WTC11 (cell line): ENCODE measurements around the gene SREBF2. TPM values are rescaled to one million over a fixed set of nuclear protein-coding genes. Genes with fewer than 3 reads are reported as not detected.

Experiments
- ATAC-seq: fragments of 200-7000 bp; cut with Tn5 transposase; 2 replicates; pipeline ENCODE4 v1.10.0; 2021; ENCODE audit warnings: mild to moderate bottlenecking, moderate library complexity
- CTCF ChIA-PET: fragments of 300-600 bp; sonication (Branson Sonifier 250); formaldehyde crosslinking; loops from one replicate; lab custom pipeline; 2021; ENCODE audit warnings: antibody characterized with exemption; lab: Charles Lee
- POLR2A ChIA-PET: fragments of 350-600 bp; sonication (Branson Sonifier 250); formaldehyde crosslinking; loops from one replicate; lab custom pipeline; 2021; ENCODE audit warnings: antibody characterized with exemption; lab: Charles Lee
- DNase-seq: peaks from one replicate; pipeline ENCODE4 v3.0.0; 2021; ENCODE audit warnings: low spot score
- H3K27ac Mint-ChIP-seq: 2 replicates; pipeline ENCODE4 v1.8.0; 2021; ENCODE audit warnings: mixed read lengths
- H3K27me3 Mint-ChIP-seq: 2 replicates; pipeline ENCODE4 v1.8.0; 2021; ENCODE audit warnings: low read depth, mild to moderate bottlenecking, moderate library complexity, mixed read lengths
- H3K36me3 Mint-ChIP-seq: 2 replicates; pipeline ENCODE4 v1.8.0; 2021; ENCODE audit warnings: mixed read lengths
- H3K4me1 Mint-ChIP-seq: 2 replicates; pipeline ENCODE4 v1.8.0; 2022; ENCODE audit warnings: mixed read lengths
- H3K4me3 Mint-ChIP-seq: 2 replicates; pipeline ENCODE4 v1.8.0; 2021; ENCODE audit warnings: mild to moderate bottlenecking, moderate library complexity, mixed read lengths
- H3K9me3 Mint-ChIP-seq: 2 replicates; pipeline ENCODE4 v1.8.0; 2021; ENCODE audit warnings: mixed read lengths
- AR ChIP-seq: fragments of 250-450 bp; sonication (Bioruptor Pico); IDR thresholded peaks from 2 replicates; pipeline ENCODE4 v1.9.0; 2021; ENCODE audit warnings: mild to moderate bottlenecking
- CBFB ChIP-seq: sonication (generic); formaldehyde crosslinking; IDR thresholded peaks from 2 replicates; pipeline ENCODE4 v1.8.1; 2022; ENCODE audit warnings: mild to moderate bottlenecking, low read depth, missing genetic modification reagents
- CDX4 ChIP-seq: fragments of 250-450 bp; sonication (Bioruptor Pico); IDR thresholded peaks from 2 replicates; pipeline ENCODE4 v1.9.0; 2021; ENCODE audit warnings: moderate library complexity, mild to moderate bottlenecking, inconsistent platforms, borderline replicate concordance
- ERG ChIP-seq: fragments of 250-450 bp; sonication (Bioruptor Pico); IDR thresholded peaks from 2 replicates; pipeline ENCODE4 v1.8.0; 2021; ENCODE audit warnings: mild to moderate bottlenecking
- ESRRA ChIP-seq: sonication (generic); formaldehyde crosslinking; IDR thresholded peaks from 2 replicates; pipeline ENCODE4 v1.8.1; 2022; ENCODE audit warnings: mild to moderate bottlenecking, missing genetic modification reagents, borderline replicate concordance
- IRF2 ChIP-seq: sonication (generic); formaldehyde crosslinking; IDR thresholded peaks from 2 replicates; pipeline ENCODE4 v1.8.0; 2022; ENCODE audit warnings: low read depth, missing genetic modification reagents, borderline replicate concordance
- JUN ChIP-seq: sonication (generic); formaldehyde crosslinking; IDR thresholded peaks from 2 replicates; pipeline ENCODE4 v1.8.0; 2023; ENCODE audit warnings: mild to moderate bottlenecking, missing genetic modification reagents
- KAT7 ChIP-seq: sonication (generic); formaldehyde crosslinking; IDR thresholded peaks from 2 replicates; pipeline ENCODE4 v1.8.1; 2023; ENCODE audit warnings: missing genetic modification reagents, mild to moderate bottlenecking, borderline replicate concordance
- MYBL2 ChIP-seq: sonication (generic); formaldehyde crosslinking; IDR thresholded peaks from 2 replicates; pipeline ENCODE4 v1.8.1; 2023; ENCODE audit warnings: mild to moderate bottlenecking, moderate library complexity, missing genetic modification reagents
- SMAD3 ChIP-seq: sonication (generic); formaldehyde crosslinking; IDR thresholded peaks from 2 replicates; pipeline ENCODE4 v1.8.0; 2022; ENCODE audit warnings: missing genetic modification reagents, mild to moderate bottlenecking, borderline replicate concordance
- SP1 ChIP-seq: sonication (generic); formaldehyde crosslinking; conservative IDR thresholded peaks from 2 replicates; pipeline ENCODE4 v1.8.1; 2022; ENCODE audit warnings: missing genetic modification reagents
- STAT6 ChIP-seq: sonication (generic); formaldehyde crosslinking; conservative IDR thresholded peaks from 2 replicates; pipeline ENCODE4 v1.8.1; 2023; ENCODE audit warnings: mild to moderate bottlenecking, low read depth, missing genetic modification reagents, moderate library complexity
- TEAD4 ChIP-seq: sonication (generic); formaldehyde crosslinking; IDR thresholded peaks from 2 replicates; pipeline ENCODE4 v1.8.0; 2022; ENCODE audit warnings: mild to moderate bottlenecking, missing genetic modification reagents
- ZNF219 ChIP-seq: sonication (generic); formaldehyde crosslinking; IDR thresholded peaks from 2 replicates; pipeline ENCODE4 v1.8.0; 2023; ENCODE audit warnings: missing genetic modification reagents, mild to moderate bottlenecking, borderline replicate concordance
- ZNF317 ChIP-seq: sonication (generic); formaldehyde crosslinking; IDR thresholded peaks from 2 replicates; pipeline ENCODE4 v1.8.1; 2023; ENCODE audit warnings: low read depth, mild to moderate bottlenecking, moderate library complexity, missing genetic modification reagents, borderline replicate concordance
- ZNF396 ChIP-seq: fragments of 250-450 bp; sonication (Bioruptor Pico); IDR thresholded peaks from 2 replicates; pipeline ENCODE4 v1.8.0; 2021; ENCODE audit warnings: mild to moderate bottlenecking, moderate library complexity, borderline replicate concordance
- ZNF416 ChIP-seq: fragments of 250-450 bp; sonication (Bioruptor Pico); IDR thresholded peaks from 2 replicates; pipeline ENCODE4 v1.9.0; 2021; ENCODE audit warnings: mild to moderate bottlenecking, inconsistent platforms
- ZNF423 ChIP-seq: fragments of 250-450 bp; sonication (Bioruptor Pico); IDR thresholded peaks from 2 replicates; pipeline ENCODE4 v2.1.2; 2022; ENCODE audit warnings: mild to moderate bottlenecking, moderate library complexity
- total RNA-seq: library from RNA; stranded (reverse); gene quantifications from 3 replicates; pipeline ENCODE4 v1.2.3, GENCODE V29; 2021
- TF ChIP-seq, protein P1 (sequence below): fragments of 250-450 bp; sonication (Bioruptor Pico); IDR thresholded peaks from 2 replicates; pipeline ENCODE4 v1.9.0; 2021; ENCODE audit warnings: mild to moderate bottlenecking
- TF ChIP-seq, protein P2 (sequence below): fragments of 250-450 bp; sonication (Bioruptor Pico); IDR thresholded peaks from 2 replicates; pipeline ENCODE4 v1.9.0; 2021; ENCODE audit warnings: mild to moderate bottlenecking, borderline replicate concordance

SREBF2 gene
- total RNA-seq, 1 experiment from 2014 or later = 151 TPM

- TF ChIP-seq TEAD4 = no peak
- TF ChIP-seq ZNF396 (CRISPR knock-in tag) = no peak
- TF ChIP-seq STAT6 (CRISPR knock-in tag) = no peak
- no peak for TF ChIP-seq KAT7 (CRISPR knock-in tag)
- no peak for TF ChIP-seq JUN
- TF ChIP-seq CDX4 = no peak
- TF ChIP-seq IRF2 (CRISPR knock-in tag) = no peak
- no peak for TF ChIP-seq MYBL2 (CRISPR knock-in tag)
- no peak for TF ChIP-seq ZNF423 (CRISPR knock-in tag)
- TF ChIP-seq CBFB (CRISPR knock-in tag) = no peak
- TF ChIP-seq ZNF219 (CRISPR knock-in tag) = no peak
- TF ChIP-seq ERG (CRISPR knock-in tag) = no peak
- TF ChIP-seq SP1 (CRISPR knock-in tag) = no peak
- TF ChIP-seq, all 79 proteins: peak for 0
These were observed 3.6 kb downstream of the SREBF2 start (continued) for GRCh38 chr22:41836551-41836950.

DNA sequence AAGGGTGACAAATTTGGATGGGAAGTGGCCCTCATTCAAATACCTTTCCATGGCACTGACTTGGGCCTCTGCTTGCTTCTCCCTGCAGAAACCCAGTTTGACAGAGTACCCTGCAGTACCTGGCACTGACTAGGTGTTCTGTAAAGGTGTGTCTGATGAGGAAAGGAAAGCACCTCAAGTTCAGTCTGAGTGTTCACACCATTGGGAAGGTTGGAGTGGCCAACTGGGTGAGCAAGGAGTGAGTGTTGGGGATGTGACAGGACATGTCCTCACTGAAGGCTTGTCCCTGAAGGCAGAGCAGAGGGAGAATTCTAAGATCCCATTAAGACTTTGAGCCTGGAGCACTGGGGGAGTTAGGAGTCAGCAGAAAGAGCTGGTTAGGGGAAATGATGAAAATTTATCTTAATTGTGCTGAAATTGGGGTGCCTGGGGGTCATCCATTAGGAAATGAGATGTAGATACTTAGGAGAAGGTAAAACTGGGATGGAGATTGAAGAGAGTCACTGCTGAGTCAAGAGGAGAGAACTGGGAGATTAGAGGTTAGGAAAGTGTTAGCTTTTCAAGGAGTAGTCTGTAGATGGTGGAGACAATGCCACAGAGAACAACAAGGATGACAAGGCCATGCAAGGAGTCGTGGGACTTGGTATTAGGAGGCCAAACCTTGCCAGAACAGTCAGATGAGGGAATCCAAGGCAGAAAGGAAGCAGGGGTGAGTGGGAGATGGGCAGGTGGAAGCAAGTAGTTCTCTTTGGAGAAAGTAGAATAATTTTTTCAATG is 6.1 kb downstream of the SREBF2 start:
- POLR2A ChIA-PET = interaction anchor here (0.7 kb wide), 1 partner anchor 581 kb away, joined by 5 read pairs; no protein-coding TSS in a partner anchor
- H3K4me3 Mint-ChIP-seq = no peak overlapping the region
- H3K4me1 Mint-ChIP-seq = peaks cover 54% of the 10 kb centered on the region
- TF ChIP-seq AR (CRISPR knock-in tag) (no peak), ZNF317 (no peak), SMAD3 (CRISPR knock-in tag) (no peak), ZNF416 (no peak), ESRRA (no peak), SP1 (CRISPR knock-in tag) (no peak)
- TF ChIP-seq, protein P1, sequence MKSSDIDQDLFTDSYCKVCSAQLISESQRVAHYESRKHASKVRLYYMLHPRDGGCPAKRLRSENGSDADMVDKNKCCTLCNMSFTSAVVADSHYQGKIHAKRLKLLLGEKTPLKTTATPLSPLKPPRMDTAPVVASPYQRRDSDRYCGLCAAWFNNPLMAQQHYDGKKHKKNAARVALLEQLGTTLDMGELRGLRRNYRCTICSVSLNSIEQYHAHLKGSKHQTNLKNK = no peak
- TF ChIP-seq, protein P2, sequence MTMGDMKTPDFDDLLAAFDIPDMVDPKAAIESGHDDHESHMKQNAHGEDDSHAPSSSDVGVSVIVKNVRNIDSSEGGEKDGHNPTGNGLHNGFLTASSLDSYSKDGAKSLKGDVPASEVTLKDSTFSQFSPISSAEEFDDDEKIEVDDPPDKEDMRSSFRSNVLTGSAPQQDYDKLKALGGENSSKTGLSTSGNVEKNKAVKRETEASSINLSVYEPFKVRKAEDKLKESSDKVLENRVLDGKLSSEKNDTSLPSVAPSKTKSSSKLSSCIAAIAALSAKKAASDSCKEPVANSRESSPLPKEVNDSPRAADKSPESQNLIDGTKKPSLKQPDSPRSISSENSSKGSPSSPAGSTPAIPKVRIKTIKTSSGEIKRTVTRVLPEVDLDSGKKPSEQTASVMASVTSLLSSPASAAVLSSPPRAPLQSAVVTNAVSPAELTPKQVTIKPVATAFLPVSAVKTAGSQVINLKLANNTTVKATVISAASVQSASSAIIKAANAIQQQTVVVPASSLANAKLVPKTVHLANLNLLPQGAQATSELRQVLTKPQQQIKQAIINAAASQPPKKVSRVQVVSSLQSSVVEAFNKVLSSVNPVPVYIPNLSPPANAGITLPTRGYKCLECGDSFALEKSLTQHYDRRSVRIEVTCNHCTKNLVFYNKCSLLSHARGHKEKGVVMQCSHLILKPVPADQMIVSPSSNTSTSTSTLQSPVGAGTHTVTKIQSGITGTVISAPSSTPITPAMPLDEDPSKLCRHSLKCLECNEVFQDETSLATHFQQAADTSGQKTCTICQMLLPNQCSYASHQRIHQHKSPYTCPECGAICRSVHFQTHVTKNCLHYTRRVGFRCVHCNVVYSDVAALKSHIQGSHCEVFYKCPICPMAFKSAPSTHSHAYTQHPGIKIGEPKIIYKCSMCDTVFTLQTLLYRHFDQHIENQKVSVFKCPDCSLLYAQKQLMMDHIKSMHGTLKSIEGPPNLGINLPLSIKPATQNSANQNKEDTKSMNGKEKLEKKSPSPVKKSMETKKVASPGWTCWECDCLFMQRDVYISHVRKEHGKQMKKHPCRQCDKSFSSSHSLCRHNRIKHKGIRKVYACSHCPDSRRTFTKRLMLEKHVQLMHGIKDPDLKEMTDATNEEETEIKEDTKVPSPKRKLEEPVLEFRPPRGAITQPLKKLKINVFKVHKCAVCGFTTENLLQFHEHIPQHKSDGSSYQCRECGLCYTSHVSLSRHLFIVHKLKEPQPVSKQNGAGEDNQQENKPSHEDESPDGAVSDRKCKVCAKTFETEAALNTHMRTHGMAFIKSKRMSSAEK (CRISPR knock-in tag) = no peak
- TF ChIP-seq, all 79 proteins: peak for 0
- H3K36me3 Mint-ChIP-seq = peaks cover 45% of the 10 kb centered on the region
- no peak for ATAC-seq
- CTCF ChIA-PET = interaction anchor here (0.5 to 1.1 kb wide), 4 partner anchors 18 to 308 kb away, joined by 3 to 5 read pairs (median 4); no protein-coding TSS in a partner anchor
- peak overlapping the region; percentile 67 for H3K27ac Mint-ChIP-seq
- H3K27me3 Mint-ChIP-seq = no peaks in the 10 kb centered on the region
- no peaks in the 10 kb centered on the region for H3K9me3 Mint-ChIP-seq
- no peak for DNase-seq
